Endothelial cell of umbilical vein (primary cell): ENCODE results near the gene MAFF. TPM values are rescaled to one million over a fixed set of nuclear protein-coding genes. Genes with fewer than 3 reads are reported as not detected.

Experiments
- BruUV-seq: library from RNA; stranded (reverse); fragments of 400-500 nt; replicated peaks from 2 replicates; lab custom pipeline; 2021; lab: Mats Ljungman, UMichigan
- CTCF ChIA-PET: fragments of 300-600, 350-600 bp; sonication (Branson Sonifier 250); formaldehyde crosslinking; loops from one replicate; lab custom pipeline; 2021; ENCODE audit warnings: antibody characterized with exemption, inconsistent platforms; lab: Charles Lee
- POLR2A ChIA-PET: fragments of 300-600, 350-600 bp; sonication (Branson Sonifier 250); formaldehyde crosslinking; loops from one replicate; lab custom pipeline; 2021; ENCODE audit warnings: antibody characterized with exemption, inconsistent platforms; lab: Charles Lee
- DNase-seq: peaks from one replicate; pipeline ENCODE4 v3.0.0-alpha.2; 2011; ENCODE audit warnings: low read depth, low spot score
- FAIRE-seq: peaks from 2 replicates; lab custom pipeline; 2011; peaks lifted over from hg19 to GRCh38; lab: Jason Lieb, UNC
- H2AFZ ChIP-seq: 2 replicates; pipeline ENCODE4 v1.6.0; 2012; ENCODE audit warnings: low read depth, low read length, control low read depth, inconsistent platforms
- H3K27ac ChIP-seq: 2 replicates; pipeline ENCODE4 v1.5.1; 2011; ENCODE audit warnings: low read depth, mild to moderate bottlenecking, control low read depth, low read length, moderate library complexity; ENCODE audit not compliant: insufficient read depth
- H3K27me3 ChIP-seq, 2 experiments: 2 replicates each; pipeline versions ENCODE4 v1.6.0 to v1.6.1; 2011; ENCODE audit warnings: low read length in 2 of 2, mixed read lengths in 1 of 2; ENCODE audit not compliant: control insufficient read depth in 2 of 2, insufficient read depth in 2 of 2
- H3K36me3 ChIP-seq, 2 experiments: 2 replicates in 1 of 2; 3 replicates in 1 of 2; pipeline ENCODE4 v1.5.1; 2011; ENCODE audit warnings: low read length in 2 of 2, mild to moderate bottlenecking in 1 of 2, moderate library complexity in 1 of 2; ENCODE audit not compliant: control insufficient read depth in 2 of 2, insufficient read depth in 2 of 2; ENCODE audit errors: extremely low read depth in 1 of 2
- H3K4me1 ChIP-seq: 3 replicates; pipeline ENCODE4 v1.5.1; 2011; ENCODE audit warnings: mild to moderate bottlenecking, low read length; ENCODE audit not compliant: control insufficient read depth, insufficient read depth; ENCODE audit errors: extremely low read depth
- H3K4me2 ChIP-seq: 2 replicates; pipeline ENCODE4 v1.6.1; 2011; ENCODE audit warnings: low read length, control low read depth, mixed read lengths; ENCODE audit not compliant: insufficient read depth
- H3K4me3 ChIP-seq, 3 experiments: fragments of 200-600 bp in 1 of 3; sonication (generic), shearing (Covaris generic) in 1 of 3; replicated peaks in 1 of 3; 2 replicates each; pipeline ENCODE4 v1.5.1; 2011 to 2016; ENCODE audit warnings: control low read depth in 3 of 3, low read length in 3 of 3, mild to moderate bottlenecking in 2 of 3, inconsistent platforms in 1 of 3, low read depth in 1 of 3, moderate library complexity in 1 of 3; ENCODE audit not compliant: insufficient read depth in 1 of 3
- H3K79me2 ChIP-seq: 2 replicates; pipeline ENCODE4 v1.6.0; 2012; ENCODE audit warnings: low read length, inconsistent platforms; ENCODE audit not compliant: control insufficient read depth, insufficient read depth
- H3K9ac ChIP-seq: replicated peaks from 2 replicates; pipeline ENCODE3; 2011; ENCODE audit warnings: low read length, control low read depth; ENCODE audit not compliant: insufficient read depth; ENCODE audit errors: extremely low read depth
- H3K9me1 ChIP-seq: replicated peaks from 3 replicates; pipeline ENCODE4 v1.6.0; 2011; ENCODE audit warnings: mild to moderate bottlenecking, low read length; ENCODE audit not compliant: control insufficient read depth, insufficient read depth; ENCODE audit errors: extremely low read depth
- H3K9me3 ChIP-seq: replicated peaks from 2 replicates; pipeline ENCODE4 v1.5.1; 2012; ENCODE audit warnings: low read length, inconsistent platforms; ENCODE audit not compliant: control insufficient read depth, insufficient read depth
- H4K20me1 ChIP-seq: replicated peaks from 2 replicates; pipeline ENCODE3; 2011; ENCODE audit warnings: mild to moderate bottlenecking, low read length; ENCODE audit not compliant: control insufficient read depth, insufficient read depth; ENCODE audit errors: extremely low read depth
- CTCF ChIP-seq, 2 donors: IDR thresholded peaks; 1 replicate in 1 of 2; 2 replicates in 1 of 2; pipeline ENCODE4 v1.5.1; 2011; ENCODE audit warnings: low read length in 2 of 2, mild to moderate bottlenecking in 2 of 2, moderate library complexity in 2 of 2, control low read depth in 1 of 2, inconsistent platforms in 1 of 2, low read depth in 1 of 2; ENCODE audit not compliant: insufficient read depth in 1 of 2; ENCODE audit errors: extremely low read depth in 1 of 2
- EZH2 ChIP-seq: IDR thresholded peaks from 2 replicates; pipeline ENCODE4 v1.6.1; 2012; ENCODE audit warnings: borderline replicate concordance, low read depth, mild to moderate bottlenecking, moderate library complexity, low read length, inconsistent platforms; ENCODE audit not compliant: severe bottlenecking
- FOS ChIP-seq: IDR thresholded peaks from 2 replicates; pipeline ENCODE4 v1.6.1; 2011; ENCODE audit warnings: mild to moderate bottlenecking, low read length, moderate library complexity, borderline replicate concordance; ENCODE audit not compliant: insufficient read depth
- GATA2 ChIP-seq: IDR thresholded peaks from 2 replicates; pipeline ENCODE4 v1.7.0; 2011; ENCODE audit warnings: low read depth, mild to moderate bottlenecking, moderate library complexity, mixed read lengths, low read length; ENCODE audit not compliant: insufficient read length, insufficient read depth
- JUN ChIP-seq: IDR thresholded peaks from 2 replicates; pipeline ENCODE4 v1.6.1; 2011; ENCODE audit warnings: borderline replicate concordance, low read depth; ENCODE audit not compliant: insufficient read length, insufficient read depth
- MAX ChIP-seq: IDR thresholded peaks from 2 replicates; pipeline ENCODE4 v1.6.1; 2011; ENCODE audit not compliant: insufficient read depth, insufficient read length
- MYC ChIP-seq: IDR thresholded peaks from one replicate; pipeline ENCODE4 v1.6.1; 2011; ENCODE audit warnings: mild to moderate bottlenecking, low read depth, low read length
- POLR2A ChIP-seq: IDR thresholded peaks from 2 replicates; pipeline ENCODE4 v1.6.1; 2012; ENCODE audit warnings: low read depth, mild to moderate bottlenecking, control low read depth, low read length
- POLR2AphosphoS5 ChIP-seq: IDR thresholded peaks from 2 replicates; pipeline ENCODE4 v1.6.1; 2012; ENCODE audit warnings: low read depth, mild to moderate bottlenecking, control low read depth, low read length, moderate library complexity; ENCODE audit not compliant: insufficient read depth
- dilution Hi-C: fragments of 300-500 bp; cut with MboI; formaldehyde crosslinking; loops from one replicate; pipeline ENCODE4 v1.15.0; 2019; ENCODE audit warnings: low sequenced_read_pairs; ENCODE audit not compliant: extremely low pct_ligation_motif_present
- intact Hi-C: fragments of 100-400 bp; cut with micrococcal nuclease; formaldehyde crosslinking; loops from one replicate; pipeline ENCODE4 v1.10.0; 2022
- polyA plus RNA-seq, 4 experiments: library from polyadenylated mRNA; depleted of rRNA in 3 of 4; stranded (reverse) in 3 of 4; unstranded in 1 of 4; fragments of >200 nt; gene quantifications; 2 replicates each; pipeline versions ENCODE4 v1.2.1 to v1.2.3, GENCODE V29; 2011 to 2012; ENCODE audit warnings: missing spikeins in 1 of 4
- total RNA-seq: library from RNA; stranded (reverse); gene quantifications from 2 replicates; pipeline ENCODE4 v1.2.3, GENCODE V29; 2021

The MAFF gene
- total and polyA plus RNA-seq, 2 donors (not counting 3 experiments of a cell fraction or from before 2014, with no cell fraction given): 29.0 to 61.2 TPM

GRCh38 chr22:38174626-38175025, 27.2 kb upstream of the MAFF start:
- H3K9me3 ChIP-seq: no peaks in the 10 kb centered on the region
- ChIA-PET CTCF (interaction anchor here (1.4 to 1.7 kb wide), 2 partner anchors 29 to 60 kb away, joined by 4 to 5 read pairs; no protein-coding TSS in a partner anchor), POLR2A (interaction anchor here (2.5 kb wide), 1 partner anchor 29 kb away, joined by 10 read pairs; no protein-coding TSS in a partner anchor)
- H3K79me2 ChIP-seq: no peaks in the 10 kb centered on the region
- no peak overlapping the region for H3K4me3 ChIP-seq
- H3K4me2 ChIP-seq: no peak overlapping the region
- TF ChIP-seq JUN (no peak), POLR2AphosphoS5 (no peak), MYC (no peak), CTCF (IDR thresholded peaks at IDR 0.05; ENCODE audit: extremely low read depth in 1 of 2, insufficient read depth in 1 of 2, low read depth in 1 of 2, low read length in 2 of 2) (no peak), GATA2 (no peak), EZH2 (no peak), POLR2A (no peak), FOS (no peak), MAX (no peak)
- DNase-seq (no peak), FAIRE-seq (no peak)
- intact Hi-C loops: no loop called here
- no peaks in the 10 kb centered on the region for H3K36me3 ChIP-seq
- H3K27ac ChIP-seq: peak overlapping the region; percentile 99
- peaks cover 53% of the 10 kb centered on the region for H3K4me1 ChIP-seq
- no peak overlapping the region for H3K9ac ChIP-seq
- no peaks in the 10 kb centered on the region for H3K27me3 ChIP-seq
- no peak overlapping the region for H2AFZ ChIP-seq
- BruUV-seq: no TSS peak
- dilution Hi-C loops: no loop called here
- H3K9me1 ChIP-seq: no peaks in the 10 kb centered on the region
- no peaks in the 10 kb centered on the region for H4K20me1 ChIP-seq
